RWPE1 (cell line): Measurements from ENCODE around the gene LRRC8C.
"Not testable (repeated sequence)": the region's sequence is repeated elsewhere in the genome, so short reads cannot be mapped to it uniquely, and the experiment has no call there.

ENCODE experiments used
- CTCF ChIA-PET: fragments of 350-600 bp; sonication (Branson Sonifier 250); formaldehyde crosslinking; extraction: SDS; loops from one replicate; lab custom pipeline; 2021; lab: Yijun Ruan, JAX
- POLR2A ChIA-PET: fragments of 400-600 bp; formaldehyde crosslinking; extraction: SDS; loops from one replicate; lab custom pipeline; 2020; ENCODE audit warnings: antibody characterized with exemption; ENCODE audit not compliant: low non-redundant PET; lab: Yijun Ruan, JAX
- DNase-seq: peaks from one replicate; pipeline ENCODE4 v3.0.0; 2012; ENCODE audit warnings: low spot score
- H3K27ac ChIP-seq: fragments of 450-650 bp; 2 replicates; pipeline ENCODE4 v1.5.1; 2017
- TF ChIP-seq, protein P1 (sequence below): fragments of 450-650 bp; conservative IDR thresholded peaks from 2 replicates; pipeline ENCODE4 v1.5.1; 2017; ENCODE audit warnings: low read depth, mild to moderate bottlenecking

LRRC8C gene

DNA sequence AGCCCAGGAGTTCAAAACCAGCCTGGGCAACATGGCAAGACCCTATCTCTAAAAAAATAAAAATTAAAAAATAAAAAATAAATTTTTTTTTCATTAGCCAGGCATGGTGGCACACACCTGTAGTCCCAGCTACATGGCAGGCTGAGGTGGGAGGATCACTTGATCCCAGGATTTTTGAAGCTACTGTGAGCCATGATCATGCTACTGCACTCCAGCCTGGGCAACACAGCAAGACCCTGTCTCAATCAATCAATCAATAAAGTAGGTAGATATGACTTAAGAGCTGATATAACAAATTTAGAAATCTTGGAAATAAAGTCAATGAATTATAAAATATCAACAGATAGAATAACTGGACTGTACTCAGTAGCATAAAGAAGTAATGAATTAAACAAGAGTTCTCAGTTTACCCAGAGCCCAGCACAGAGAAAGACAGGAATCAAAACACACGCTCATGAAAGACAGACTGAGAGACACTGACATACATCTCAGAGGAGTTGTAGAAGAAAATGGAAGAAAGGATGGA is 69.7 kb downstream of the LRRC8C start:
- H3K27ac ChIP-seq = no peak overlapping the region
- TF ChIP-seq, protein P1, sequence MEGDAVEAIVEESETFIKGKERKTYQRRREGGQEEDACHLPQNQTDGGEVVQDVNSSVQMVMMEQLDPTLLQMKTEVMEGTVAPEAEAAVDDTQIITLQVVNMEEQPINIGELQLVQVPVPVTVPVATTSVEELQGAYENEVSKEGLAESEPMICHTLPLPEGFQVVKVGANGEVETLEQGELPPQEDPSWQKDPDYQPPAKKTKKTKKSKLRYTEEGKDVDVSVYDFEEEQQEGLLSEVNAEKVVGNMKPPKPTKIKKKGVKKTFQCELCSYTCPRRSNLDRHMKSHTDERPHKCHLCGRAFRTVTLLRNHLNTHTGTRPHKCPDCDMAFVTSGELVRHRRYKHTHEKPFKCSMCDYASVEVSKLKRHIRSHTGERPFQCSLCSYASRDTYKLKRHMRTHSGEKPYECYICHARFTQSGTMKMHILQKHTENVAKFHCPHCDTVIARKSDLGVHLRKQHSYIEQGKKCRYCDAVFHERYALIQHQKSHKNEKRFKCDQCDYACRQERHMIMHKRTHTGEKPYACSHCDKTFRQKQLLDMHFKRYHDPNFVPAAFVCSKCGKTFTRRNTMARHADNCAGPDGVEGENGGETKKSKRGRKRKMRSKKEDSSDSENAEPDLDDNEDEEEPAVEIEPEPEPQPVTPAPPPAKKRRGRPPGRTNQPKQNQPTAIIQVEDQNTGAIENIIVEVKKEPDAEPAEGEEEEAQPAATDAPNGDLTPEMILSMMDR = no peak
- ChIA-PET POLR2A (no interaction called here), CTCF (no interaction called here)
- DNase-seq = no peak

DNA sequence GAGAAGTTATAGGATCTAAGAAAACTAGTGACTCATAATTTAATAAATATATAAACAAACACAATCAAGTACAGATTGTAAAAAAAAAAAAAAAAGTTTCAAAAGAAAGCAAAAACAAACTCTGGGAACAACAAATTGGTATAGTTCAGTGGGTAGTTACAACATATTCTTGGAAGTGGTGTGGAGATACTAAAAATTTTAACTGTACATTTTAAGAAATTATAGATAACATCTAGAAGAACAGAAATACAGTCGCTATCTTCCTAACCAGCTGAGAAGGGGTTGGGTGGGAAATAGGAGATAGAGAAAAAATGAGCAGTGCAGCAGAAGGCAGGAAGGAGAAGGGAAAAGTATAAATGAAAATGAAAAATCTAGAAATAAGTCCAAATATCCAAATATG is 70.5 kb downstream of the LRRC8C start:
- ChIA-PET POLR2A (no interaction called here), CTCF (no interaction called here)
- TF ChIP-seq, protein P1 = no peak
- DNase-seq = no peak
- H3K27ac ChIP-seq = no peak overlapping the region

DNA sequence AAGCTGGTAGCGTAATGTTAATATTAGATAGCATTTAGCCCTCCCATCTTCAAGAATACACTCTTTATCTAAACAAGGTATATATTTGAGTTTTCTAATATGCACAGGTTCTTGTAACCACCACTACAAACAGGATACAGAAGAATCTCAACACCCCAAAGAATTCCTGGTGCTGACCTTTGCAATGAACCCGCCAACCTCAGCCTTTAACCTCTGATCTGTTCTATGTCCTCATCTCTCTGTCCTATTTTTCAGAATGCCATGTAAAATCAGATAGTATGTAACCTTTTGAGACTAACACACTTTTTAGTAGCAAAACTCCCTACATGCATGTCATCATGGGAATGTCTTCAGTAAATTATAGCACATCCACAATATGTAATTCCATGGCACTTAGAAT is 71.1 kb downstream of the LRRC8C start:
- CTCF ChIA-PET = no interaction called here
- H3K27ac ChIP-seq = no peak overlapping the region
- DNase-seq = no peak
- POLR2A ChIA-PET = no interaction called here
- TF ChIP-seq, protein P1 = no peak

DNA sequence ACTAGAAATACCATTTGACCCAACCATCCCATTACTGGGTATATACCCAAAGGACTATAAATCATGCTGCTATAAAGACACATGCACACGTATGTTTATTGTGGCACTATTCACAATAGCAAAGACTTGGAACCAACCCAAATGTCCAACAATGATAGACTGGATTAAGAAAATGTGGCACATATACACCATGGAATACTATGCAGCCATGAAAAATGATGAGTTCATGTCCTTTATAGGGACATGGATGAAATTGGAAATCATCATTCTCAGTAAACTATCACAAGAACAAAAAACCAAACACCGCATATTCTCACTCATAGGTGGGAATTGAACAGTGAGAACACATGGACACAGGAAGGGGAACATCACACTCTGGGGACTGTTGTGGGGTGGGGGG is 72.0 kb downstream of the LRRC8C start:
- DNase-seq, POLR2A ChIA-PET, H3K27ac ChIP-seq, CTCF ChIA-PET: not testable (repeated sequence)

DNA sequence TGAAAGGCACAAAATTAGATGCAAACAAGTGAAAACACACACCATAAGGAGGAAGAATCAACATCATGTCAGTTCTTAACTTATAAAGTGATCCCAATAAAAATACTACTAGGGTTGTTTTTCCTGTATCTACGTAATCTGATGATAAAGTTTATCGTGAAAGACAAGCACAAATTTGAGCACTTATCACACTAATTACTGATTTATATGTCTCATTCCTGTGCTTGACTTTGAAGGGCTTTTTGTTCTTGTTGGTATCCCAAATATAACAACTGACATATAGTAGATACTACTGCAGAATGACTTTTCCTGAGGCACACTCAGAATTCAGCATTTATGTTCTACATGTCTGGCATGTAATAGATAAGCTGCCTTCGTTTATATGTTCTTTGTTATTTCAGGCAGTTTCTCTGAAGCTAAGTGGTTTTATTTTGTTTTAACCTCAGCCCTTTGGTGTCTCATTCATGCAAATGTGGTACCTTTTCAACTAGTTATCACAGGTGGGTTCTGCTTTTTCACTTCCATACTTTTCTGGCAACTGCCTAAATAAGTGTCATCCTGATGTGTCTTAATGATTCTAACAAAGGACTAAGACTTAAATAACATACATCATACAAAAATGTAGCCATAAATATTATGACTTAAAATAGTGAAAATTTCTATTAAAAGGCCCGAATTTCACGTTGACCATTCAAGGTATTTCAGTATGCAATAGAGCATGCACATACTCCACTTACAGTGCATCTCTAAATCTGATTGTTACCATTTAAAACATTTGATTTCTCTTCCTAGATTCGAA is 73.2 kb downstream of the LRRC8C start:
- TF ChIP-seq, protein P1 = no peak
- no peak for DNase-seq
- POLR2A ChIA-PET = no interaction called here
- CTCF ChIA-PET = no interaction called here
- no peak overlapping the region for H3K27ac ChIP-seq

DNA sequence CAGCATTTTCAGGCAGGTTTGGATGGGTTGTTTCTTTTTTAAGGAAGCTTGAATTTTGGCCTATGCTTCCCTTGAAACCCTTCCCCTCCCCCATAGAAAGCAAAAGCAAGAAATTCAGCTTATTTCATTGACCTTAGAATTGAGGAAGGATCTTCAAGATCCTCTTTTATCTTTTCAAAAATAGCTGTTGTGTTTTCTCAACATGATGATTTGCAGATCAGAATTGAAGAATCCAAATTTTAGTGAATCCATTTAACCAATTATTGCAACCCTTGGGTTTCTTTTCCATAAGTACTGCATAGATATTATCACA is 73.7 kb downstream of the LRRC8C start:
- ChIA-PET CTCF (no interaction called here), POLR2A (no interaction called here)

DNA sequence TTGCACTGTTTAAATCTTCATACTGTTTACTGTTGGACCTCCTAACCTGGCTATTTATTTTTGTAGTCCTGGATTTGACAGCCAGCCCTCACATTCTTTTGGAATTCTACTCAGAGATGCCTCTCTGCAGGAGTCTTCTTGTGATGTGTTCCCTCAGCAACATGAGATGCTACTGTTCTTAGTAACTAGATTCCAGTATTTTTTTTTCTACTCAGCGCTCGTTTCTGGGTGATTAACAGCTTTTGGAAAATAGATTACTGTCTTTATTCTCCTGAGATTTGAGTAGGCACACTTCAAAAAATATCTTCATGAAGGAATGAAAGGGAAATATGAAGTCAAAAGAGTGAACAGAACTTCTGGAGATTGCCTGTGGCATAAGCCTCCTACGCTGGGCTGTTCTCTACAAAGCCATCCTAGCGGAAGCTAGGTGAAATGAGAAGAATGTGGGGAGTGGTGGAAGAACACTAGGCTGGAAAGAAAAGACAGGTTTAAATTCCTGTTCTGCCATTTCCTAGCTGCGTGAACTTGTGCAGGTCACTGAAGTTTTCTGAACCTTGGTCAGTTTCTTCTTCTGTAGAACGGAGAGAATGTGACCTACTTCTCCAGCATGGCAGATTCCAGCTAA is 75.9 kb downstream of the LRRC8C start:
- DNase-seq = no peak
- no peak overlapping the region for H3K27ac ChIP-seq
- POLR2A ChIA-PET = no interaction called here
- CTCF ChIA-PET = no interaction called here
- TF ChIP-seq, protein P1 = no peak

More for the DNA sequence above, 73.7 kb downstream of the LRRC8C start:
- TF ChIP-seq, protein P1 = no peak
- no peak overlapping the region for H3K27ac ChIP-seq
- DNase-seq = no peak
